Astrocyte (in vitro differentiated cells and primary cell): ENCODE measurements around the gene C6orf136. TPM values are rescaled to one million over a fixed set of nuclear protein-coding genes. Genes with fewer than 3 reads are reported as not detected.
A peak's percentile ranks its signal among the peaks of the same experiment; 100 is the strongest.

Source experiments
- DNase-seq: peaks from one replicate; pipeline ENCODE4 v3.0.0-alpha.2; 2010; ENCODE audit warnings: low read depth
- FAIRE-seq: peaks from 2 replicates; lab custom pipeline; 2011; peaks lifted over from hg19 to GRCh38; lab: Jason Lieb, UNC
- H2AFZ ChIP-seq: 2 replicates; pipeline ENCODE4 v1.6.0; 2012; ENCODE audit warnings: low read depth, low read length, inconsistent platforms
- H3K27ac ChIP-seq: 2 replicates; pipeline ENCODE4 v1.5.1; 2011; ENCODE audit warnings: low read depth, low read length, inconsistent platforms
- H3K27me3 ChIP-seq: 2 replicates; pipeline ENCODE4 v1.6.0; 2011; ENCODE audit warnings: low read length, inconsistent platforms; ENCODE audit not compliant: insufficient read depth
- H3K36me3 ChIP-seq: 2 replicates; pipeline ENCODE4 v1.5.1; 2011; ENCODE audit warnings: low read length, inconsistent platforms; ENCODE audit not compliant: insufficient read depth
- H3K4me1 ChIP-seq: 2 replicates; pipeline ENCODE4 v1.5.1; 2011; ENCODE audit warnings: low read length, inconsistent platforms; ENCODE audit not compliant: insufficient read depth
- H3K4me2 ChIP-seq: 2 replicates; pipeline ENCODE4 v1.6.0; 2012; ENCODE audit warnings: low read length, inconsistent platforms
- H3K4me3 ChIP-seq: 2 replicates; pipeline ENCODE4 v1.5.1; 2011; ENCODE audit warnings: low read depth, mild to moderate bottlenecking, low read length, inconsistent platforms; ENCODE audit not compliant: insufficient read depth
- H3K79me2 ChIP-seq: 2 replicates; pipeline ENCODE4 v1.6.0; 2012; ENCODE audit warnings: mild to moderate bottlenecking, low read length, inconsistent platforms; ENCODE audit not compliant: insufficient read depth
- H3K9ac ChIP-seq: 2 replicates; pipeline ENCODE4 v1.6.0; 2012; ENCODE audit warnings: mild to moderate bottlenecking, low read length, inconsistent platforms
- H3K9me3 ChIP-seq: 2 replicates; pipeline ENCODE4 v1.5.1; 2012; ENCODE audit warnings: low read depth, mild to moderate bottlenecking, low read length, inconsistent platforms; ENCODE audit not compliant: insufficient read depth
- H4K20me1 ChIP-seq: 2 replicates; pipeline ENCODE4 v1.6.0; 2012; ENCODE audit warnings: low read length, inconsistent platforms; ENCODE audit not compliant: insufficient read depth
- H3K27ac Mint-ChIP-seq: one replicate; pipeline ENCODE4 v1.8.0; 2021; ENCODE audit warnings: mild to moderate bottlenecking, mixed read lengths; ENCODE audit not compliant: unreplicated experiment
- H3K27me3 Mint-ChIP-seq: one replicate; pipeline ENCODE4 v1.8.0; 2021; ENCODE audit warnings: low read depth, mixed read lengths; ENCODE audit not compliant: unreplicated experiment
- H3K36me3 Mint-ChIP-seq: one replicate; pipeline ENCODE4 v1.8.0; 2021; ENCODE audit warnings: low read depth, mixed read lengths; ENCODE audit not compliant: unreplicated experiment
- H3K4me1 Mint-ChIP-seq: one replicate; pipeline ENCODE4 v1.8.0; 2021; ENCODE audit warnings: low read depth, mixed read lengths; ENCODE audit not compliant: unreplicated experiment
- H3K4me3 Mint-ChIP-seq: one replicate; pipeline ENCODE4 v1.8.0; 2021; ENCODE audit warnings: mild to moderate bottlenecking, moderate library complexity, mixed read lengths; ENCODE audit not compliant: unreplicated experiment
- H3K9me3 Mint-ChIP-seq: one replicate; pipeline ENCODE4 v1.8.0; 2021; ENCODE audit warnings: mild to moderate bottlenecking, mixed read lengths; ENCODE audit not compliant: unreplicated experiment
- EZH2 ChIP-seq: IDR thresholded peaks from 2 replicates; pipeline ENCODE4 v1.6.1; 2012; ENCODE audit warnings: mild to moderate bottlenecking, low read length, inconsistent platforms; ENCODE audit not compliant: insufficient read depth
- total RNA-seq: library from RNA; stranded (reverse); gene quantifications from 2 replicates; pipeline ENCODE4 v1.2.1, GENCODE V29; 2021
- TF ChIP-seq, protein P1 (sequence below): IDR thresholded peaks from 2 replicates; pipeline ENCODE4 v1.5.1; 2011; ENCODE audit warnings: low read depth, mild to moderate bottlenecking, inconsistent platforms, low read length, moderate library complexity; ENCODE audit not compliant: insufficient read depth

The C6orf136 gene
- total RNA-seq, 1 donor from 2014 or later, result 12.7 TPM

DNA sequence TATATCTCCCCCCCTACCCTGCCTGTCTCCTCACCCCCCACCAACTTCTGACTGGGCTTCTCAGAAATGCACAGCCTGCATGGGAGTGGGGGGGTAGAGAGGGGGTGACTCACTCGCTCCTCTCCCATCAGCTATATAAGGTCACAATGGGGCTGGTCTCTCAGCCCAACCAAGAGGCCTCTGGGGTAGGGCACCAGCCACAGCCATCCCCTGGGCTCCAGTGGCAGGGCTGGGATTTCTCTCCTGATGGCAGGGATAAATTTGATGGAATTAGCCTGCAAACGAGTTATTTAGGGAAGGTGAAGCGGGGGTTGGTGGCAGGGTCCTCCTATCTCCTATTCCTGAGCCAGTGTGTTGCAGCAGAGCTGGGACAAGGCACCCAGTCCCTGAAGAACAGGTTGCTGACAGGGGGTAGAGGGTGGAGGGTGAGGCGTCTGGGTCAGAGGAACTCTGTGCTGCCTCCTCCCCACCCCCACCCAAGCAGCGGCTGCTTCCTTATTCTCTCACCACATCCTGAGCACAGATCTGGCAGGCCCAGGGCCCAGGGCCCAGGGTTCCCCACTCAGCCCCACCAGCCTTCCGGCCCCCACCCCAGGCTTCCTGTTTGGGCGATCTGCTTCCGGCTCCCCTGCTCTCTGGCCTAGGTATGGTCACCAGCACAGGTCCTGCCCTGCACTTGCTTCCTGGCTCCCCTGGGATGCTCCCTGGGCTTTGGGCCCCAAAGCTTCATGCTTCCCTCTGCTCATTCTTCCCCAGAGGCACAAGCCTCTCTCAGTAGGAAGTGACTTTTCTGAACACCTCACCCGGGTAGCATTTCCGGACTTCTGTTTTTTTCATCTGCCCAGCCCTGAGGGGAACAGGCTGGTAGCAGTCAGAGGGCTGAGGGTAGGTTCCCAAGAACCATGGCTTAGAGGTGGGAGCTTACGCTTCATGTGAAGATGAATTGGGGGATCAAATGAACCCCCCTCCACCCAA is 35.5 kb downstream of the C6orf136 start:
- Mint-ChIP-seq H3K4me3 (peak overlapping the region; percentile 98), H3K9me3 (no peaks in the 10 kb centered on the region), H3K36me3 (peaks cover 22% of the 10 kb centered on the region), H3K27ac (peak overlapping the region; percentile 99), H3K4me1 (peaks cover 23% of the 10 kb centered on the region), H3K27me3 (no peaks in the 10 kb centered on the region)
- Histone ChIP-seq H3K9me3 (no peaks in the 10 kb centered on the region), H3K4me3 (peak overlapping the region; percentile 87), H3K36me3 (peaks cover 24% of the 10 kb centered on the region), H4K20me1 (peaks cover 84% of the 10 kb centered on the region), H3K9ac (peak overlapping the region; percentile 98), H3K27me3 (no peaks in the 10 kb centered on the region), H3K79me2 (peaks cover 93% of the 10 kb centered on the region), H3K4me1 (peaks cover 40% of the 10 kb centered on the region), H2AFZ (no peak overlapping the region), H3K27ac (peak overlapping the region; percentile 81), H3K4me2 (peak overlapping the region; percentile 100)
- no peak for TF ChIP-seq EZH2
- TF ChIP-seq, protein P1, sequence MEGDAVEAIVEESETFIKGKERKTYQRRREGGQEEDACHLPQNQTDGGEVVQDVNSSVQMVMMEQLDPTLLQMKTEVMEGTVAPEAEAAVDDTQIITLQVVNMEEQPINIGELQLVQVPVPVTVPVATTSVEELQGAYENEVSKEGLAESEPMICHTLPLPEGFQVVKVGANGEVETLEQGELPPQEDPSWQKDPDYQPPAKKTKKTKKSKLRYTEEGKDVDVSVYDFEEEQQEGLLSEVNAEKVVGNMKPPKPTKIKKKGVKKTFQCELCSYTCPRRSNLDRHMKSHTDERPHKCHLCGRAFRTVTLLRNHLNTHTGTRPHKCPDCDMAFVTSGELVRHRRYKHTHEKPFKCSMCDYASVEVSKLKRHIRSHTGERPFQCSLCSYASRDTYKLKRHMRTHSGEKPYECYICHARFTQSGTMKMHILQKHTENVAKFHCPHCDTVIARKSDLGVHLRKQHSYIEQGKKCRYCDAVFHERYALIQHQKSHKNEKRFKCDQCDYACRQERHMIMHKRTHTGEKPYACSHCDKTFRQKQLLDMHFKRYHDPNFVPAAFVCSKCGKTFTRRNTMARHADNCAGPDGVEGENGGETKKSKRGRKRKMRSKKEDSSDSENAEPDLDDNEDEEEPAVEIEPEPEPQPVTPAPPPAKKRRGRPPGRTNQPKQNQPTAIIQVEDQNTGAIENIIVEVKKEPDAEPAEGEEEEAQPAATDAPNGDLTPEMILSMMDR, result no peak
- FAIRE-seq, result no peak
- peak; percentile 77 for DNase-seq

- Mint-ChIP-seq H3K4me1 (peaks cover 29% of the 10 kb centered on the region), H3K27me3 (no peaks in the 10 kb centered on the region), H3K4me3 (peak overlapping the region; percentile 98), H3K9me3 (no peaks in the 10 kb centered on the region), H3K36me3 (peaks cover 24% of the 10 kb centered on the region), H3K27ac (peak overlapping the region; percentile 99)
- Histone ChIP-seq H2AFZ (no peak overlapping the region), H3K27me3 (no peaks in the 10 kb centered on the region), H4K20me1 (peaks cover 77% of the 10 kb centered on the region), H3K4me2 (peak overlapping the region; percentile 100), H3K4me1 (peaks cover 47% of the 10 kb centered on the region), H3K9me3 (no peaks in the 10 kb centered on the region), H3K4me3 (peak overlapping the region; percentile 87), H3K36me3 (peaks cover 18% of the 10 kb centered on the region), H3K9ac (peak overlapping the region; percentile 98), H3K79me2 (peaks cover 96% of the 10 kb centered on the region), H3K27ac (peak overlapping the region; percentile 81)
- DNase-seq, result no peak
- no peak for FAIRE-seq
- TF ChIP-seq EZH2, result no peak
- TF ChIP-seq, protein P1, result no peak
Observed at GRCh38 chr6:30683183-30683979, 36.4 kb downstream of the C6orf136 start.
